ENCODE measurements around the gene MRGPRE. TPM values are rescaled to one million over a fixed set of nuclear protein-coding genes. Genes with fewer than 3 reads are reported as not detected.

The MRGPRE gene
- total and polyA plus RNA-seq, 2 donors (not counting 1 experiment from before 2014, with no cell fraction given) = not detected

DNA sequence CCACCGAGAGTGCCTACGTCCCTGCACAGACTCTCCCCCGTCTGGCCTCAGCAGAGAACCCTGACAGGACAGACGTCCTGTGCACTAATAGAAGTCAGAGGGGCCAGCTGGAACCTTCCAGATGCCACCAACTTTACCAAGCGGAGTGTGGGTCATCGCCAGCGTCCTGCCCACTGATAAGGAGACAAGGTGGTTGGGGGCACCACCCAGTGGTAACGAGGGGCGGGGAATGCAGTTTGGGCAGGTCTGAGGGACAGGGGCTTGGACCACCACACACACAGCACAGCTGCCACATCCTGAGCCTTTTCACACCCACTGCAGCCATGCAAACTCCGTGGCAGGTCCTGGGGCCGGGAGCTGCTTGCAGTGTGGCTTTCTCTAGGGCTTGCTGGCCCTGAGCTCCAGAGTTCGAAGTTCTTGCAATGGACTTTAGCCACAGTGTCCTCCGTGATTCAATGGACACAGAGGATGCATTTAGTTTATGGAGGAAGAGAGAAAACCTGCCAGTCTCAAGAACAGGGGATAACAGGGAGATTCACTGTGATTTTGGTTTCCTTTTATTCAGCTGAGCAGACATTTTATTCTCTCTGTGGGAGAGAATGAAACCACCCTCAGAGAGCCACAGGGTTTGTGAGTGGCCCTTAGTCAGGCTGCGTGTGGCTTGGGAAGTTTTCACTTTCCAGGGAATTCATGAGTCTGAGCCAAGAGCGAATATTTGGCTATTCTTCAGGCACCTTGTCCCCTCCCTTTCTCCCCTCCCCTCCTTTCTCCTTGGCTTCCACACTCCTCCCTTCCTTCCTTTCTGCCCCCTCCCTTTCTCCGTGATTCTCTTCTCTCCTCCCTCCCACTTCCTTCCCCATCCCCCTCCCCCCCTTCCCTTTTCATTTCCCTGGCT, 26.7 kb downstream of the MRGPRE start:
- H3K4me1 Mint-ChIP-seq = no peaks in the 10 kb centered on the region
- ChIA-PET POLR2A (no interaction called here), CTCF (no interaction called here)
- no peaks in the 10 kb centered on the region for H3K9me3 Mint-ChIP-seq (ENCODE audit: insufficient read depth)
- no peak overlapping the region for H3K9ac ChIP-seq (ENCODE audit: low read length)
- H3K4me1 ChIP-seq (ENCODE audit: control insufficient read depth in 2 of 2, insufficient read depth in 2 of 2, low read length in 2 of 2) = no peaks in the 10 kb centered on the region
- H3K4me2 ChIP-seq (replicated peaks; ENCODE audit: low read depth, low read length, poor library complexity, severe bottlenecking) = no peak overlapping the region
- H2AFZ ChIP-seq (ENCODE audit: insufficient read depth, low read depth, low read length, poor library complexity, severe bottlenecking) = no peak overlapping the region
- DNase-seq (no peak), ATAC-seq (ENCODE audit: low read depth) (no peak)
- peaks cover 9% of the 10 kb centered on the region for H3K27me3 Mint-ChIP-seq
- intact Hi-C loops (cut with micrococcal nuclease) = no loop called here
- no peaks in the 10 kb centered on the region for H4K20me1 ChIP-seq (ENCODE audit: control insufficient read depth, insufficient read depth, low read length, poor library complexity, severe bottlenecking)
- H3K27ac ChIP-seq (ENCODE audit: low read length in 2 of 2) = no peak overlapping the region
- peaks cover 0 to 15% (median under 1%) of the 10 kb centered on the region in 3 donors for H3K9me3 ChIP-seq (ENCODE audit: control extremely low read depth in 1 of 3, control insufficient read depth in 2 of 3, insufficient read depth in 1 of 3, low read length in 2 of 3)
- no peak overlapping the region for H3K4me3 ChIP-seq (ENCODE audit: control extremely low read depth in 1 of 5, extremely low read depth in 1 of 5, insufficient read depth in 1 of 5, low read depth in 2 of 5, low read length in 4 of 5)
- peaks cover 0 to 14% (median 4%) of the 10 kb centered on the region in 4 experiments for H3K27me3 ChIP-seq (replicated peaks in 1 of 4; ENCODE audit: control extremely low read depth in 1 of 4, control insufficient read depth in 3 of 4, insufficient read depth in 4 of 4, low read length in 3 of 4)
- no peak for TF ChIP-seq EZH2 (IDR thresholded peaks at IDR 0.05; ENCODE audit: borderline replicate concordance, insufficient read depth, low read depth, low read length, poor library complexity, severe bottlenecking)
- TF ChIP-seq, protein P1, sequence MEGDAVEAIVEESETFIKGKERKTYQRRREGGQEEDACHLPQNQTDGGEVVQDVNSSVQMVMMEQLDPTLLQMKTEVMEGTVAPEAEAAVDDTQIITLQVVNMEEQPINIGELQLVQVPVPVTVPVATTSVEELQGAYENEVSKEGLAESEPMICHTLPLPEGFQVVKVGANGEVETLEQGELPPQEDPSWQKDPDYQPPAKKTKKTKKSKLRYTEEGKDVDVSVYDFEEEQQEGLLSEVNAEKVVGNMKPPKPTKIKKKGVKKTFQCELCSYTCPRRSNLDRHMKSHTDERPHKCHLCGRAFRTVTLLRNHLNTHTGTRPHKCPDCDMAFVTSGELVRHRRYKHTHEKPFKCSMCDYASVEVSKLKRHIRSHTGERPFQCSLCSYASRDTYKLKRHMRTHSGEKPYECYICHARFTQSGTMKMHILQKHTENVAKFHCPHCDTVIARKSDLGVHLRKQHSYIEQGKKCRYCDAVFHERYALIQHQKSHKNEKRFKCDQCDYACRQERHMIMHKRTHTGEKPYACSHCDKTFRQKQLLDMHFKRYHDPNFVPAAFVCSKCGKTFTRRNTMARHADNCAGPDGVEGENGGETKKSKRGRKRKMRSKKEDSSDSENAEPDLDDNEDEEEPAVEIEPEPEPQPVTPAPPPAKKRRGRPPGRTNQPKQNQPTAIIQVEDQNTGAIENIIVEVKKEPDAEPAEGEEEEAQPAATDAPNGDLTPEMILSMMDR (IDR thresholded peaks at IDR 0.05) = no peak
- WGBS (ENCODE audit: insufficient coverage) = 79% methylated on average over 14 of the region's 16 CpGs
- no peak overlapping the region for H3K4me3 Mint-ChIP-seq
- H3K79me2 ChIP-seq (ENCODE audit: control insufficient read depth, insufficient read depth, low read length) = no peaks in the 10 kb centered on the region
- no peak overlapping the region for H3K27ac Mint-ChIP-seq
- no peaks in the 10 kb centered on the region for H3K36me3 ChIP-seq (replicated peaks in 1 of 2; ENCODE audit: control extremely low read depth in 1 of 2, control insufficient read depth in 1 of 2, extremely low read depth in 1 of 2, insufficient read depth in 2 of 2, low read length in 1 of 2)

Measured in B cell (primary cell).